H9 (cell line): ENCODE results near the gene SUV39H2. TPM values are rescaled to one million over a fixed set of nuclear protein-coding genes. Genes with fewer than 3 reads are reported as not detected.

ENCODE experiments used
- DNase-seq: peaks from one replicate; pipeline ENCODE4 v3.0.0-alpha.2; 2017
- H2AFZ ChIP-seq: one replicate; pipeline ENCODE4 v1.6.1; 2013; ENCODE audit warnings: mild to moderate bottlenecking, low read length, control low read depth, moderate library complexity
- H2AK5ac ChIP-seq: 2 replicates; pipeline ENCODE4 v1.6.1; 2013; ENCODE audit warnings: low read length, control low read depth, mixed read lengths; ENCODE audit not compliant: insufficient read length
- H2BK120ac ChIP-seq: one replicate; pipeline ENCODE4 v1.6.1; 2013; ENCODE audit warnings: low read depth, mild to moderate bottlenecking, low read length, control low read depth, inconsistent platforms; ENCODE audit not compliant: poor library complexity, severe bottlenecking
- H2BK12ac ChIP-seq: 2 replicates; pipeline ENCODE4 v1.6.1; 2013; ENCODE audit warnings: low read length, control low read depth, mixed read lengths, low read depth; ENCODE audit not compliant: insufficient read length
- H2BK15ac ChIP-seq: 2 replicates; pipeline ENCODE4 v1.6.1; 2013; ENCODE audit warnings: low read depth, low read length, control low read depth
- H2BK20ac ChIP-seq: one replicate; pipeline ENCODE4 v1.6.1; 2013; ENCODE audit warnings: low read depth, mild to moderate bottlenecking, low read length, control low read depth, inconsistent platforms; ENCODE audit not compliant: poor library complexity, severe bottlenecking
- H2BK5ac ChIP-seq: 2 replicates; pipeline ENCODE4 v1.6.1; 2013; ENCODE audit warnings: low read length, control low read depth, mixed read lengths; ENCODE audit not compliant: insufficient read length
- H3K14ac ChIP-seq: 2 replicates; pipeline ENCODE4 v1.6.1; 2013; ENCODE audit warnings: low read length, control low read depth; ENCODE audit not compliant: insufficient read depth
- H3K18ac ChIP-seq: 2 replicates; pipeline ENCODE4 v1.6.1; 2013; ENCODE audit warnings: low read depth, mild to moderate bottlenecking, mixed read lengths, low read length, control low read depth; ENCODE audit not compliant: insufficient read length
- H3K23ac ChIP-seq: 2 replicates; pipeline ENCODE4 v1.6.1; 2013; ENCODE audit warnings: low read length, control low read depth, mixed read lengths, low read depth; ENCODE audit not compliant: insufficient read length
- H3K23me2 ChIP-seq: 2 replicates; pipeline ENCODE4 v1.6.1; 2013; ENCODE audit warnings: low read depth, mild to moderate bottlenecking, mixed read lengths, low read length, control low read depth; ENCODE audit not compliant: insufficient read length, poor library complexity, severe bottlenecking
- H3K27ac ChIP-seq: 2 replicates; pipeline ENCODE4 v1.5.1; 2013; ENCODE audit warnings: low read length, control low read depth, mixed read lengths, low read depth; ENCODE audit not compliant: insufficient read length
- H3K27me3 ChIP-seq: 2 replicates; pipeline ENCODE4 v1.6.1; 2013; ENCODE audit warnings: low read length, control low read depth, inconsistent platforms; ENCODE audit not compliant: insufficient read depth
- H3K4ac ChIP-seq: 2 replicates; pipeline ENCODE4 v1.6.1; 2013; ENCODE audit warnings: low read depth, mild to moderate bottlenecking, control low read depth, inconsistent platforms, low read length, moderate library complexity
- H3K4me1 ChIP-seq: 2 replicates; pipeline ENCODE4 v1.6.1; 2013; ENCODE audit warnings: low read length, control low read depth, inconsistent platforms; ENCODE audit not compliant: insufficient read depth
- H3K4me2 ChIP-seq: 2 replicates; pipeline ENCODE4 v1.6.1; 2013; ENCODE audit warnings: low read length, control low read depth, mixed read lengths; ENCODE audit not compliant: insufficient read length, insufficient read depth
- H3K56ac ChIP-seq: 2 replicates; pipeline ENCODE4 v1.6.1; 2013; ENCODE audit warnings: low read depth, mild to moderate bottlenecking, mixed read lengths, low read length, control low read depth; ENCODE audit not compliant: insufficient read length
- H3K79me1 ChIP-seq: 2 replicates; pipeline ENCODE4 v1.6.1; 2013; ENCODE audit warnings: low read depth, mild to moderate bottlenecking, moderate library complexity, low read length, control low read depth, inconsistent platforms; ENCODE audit not compliant: insufficient read depth, poor library complexity, severe bottlenecking
- H3K79me2 ChIP-seq: 2 replicates; pipeline ENCODE4 v1.6.1; 2013; ENCODE audit warnings: low read length, control low read depth, inconsistent platforms; ENCODE audit not compliant: insufficient read depth
- H3K9ac ChIP-seq: 2 replicates; pipeline ENCODE4 v1.6.1; 2013; ENCODE audit warnings: low read length, control low read depth, mixed read lengths; ENCODE audit not compliant: insufficient read length; ENCODE audit errors: extremely low read depth
- H3K9me3 ChIP-seq: one replicate; pipeline ENCODE4 v1.6.1; 2013; ENCODE audit warnings: low read depth, low read length, inconsistent platforms; ENCODE audit not compliant: control insufficient read depth
- H3T11ph ChIP-seq: one replicate; pipeline ENCODE4 v1.6.1; 2013; ENCODE audit warnings: mild to moderate bottlenecking, low read length, control low read depth, inconsistent platforms
- H4K20me1 ChIP-seq: one replicate; pipeline ENCODE4 v1.6.1; 2013; ENCODE audit not compliant: control insufficient read depth, insufficient read length, insufficient read depth
- H4K5ac ChIP-seq: 2 replicates; pipeline ENCODE4 v1.6.1; 2013; ENCODE audit warnings: low read depth, mild to moderate bottlenecking, mixed read lengths, low read length, control low read depth; ENCODE audit not compliant: insufficient read length
- H4K8ac ChIP-seq: replicated peaks from 2 replicates; pipeline ENCODE4 v1.6.1; 2013; ENCODE audit warnings: low read length, control low read depth, mixed read lengths, low read depth; ENCODE audit not compliant: insufficient read length
- H4K91ac ChIP-seq: 2 replicates; pipeline ENCODE4 v1.6.1; 2013; ENCODE audit warnings: low read depth, mild to moderate bottlenecking, moderate library complexity, mixed read lengths, low read length, control low read depth; ENCODE audit not compliant: insufficient read length
- H3K27ac Mint-ChIP-seq, 3 experiments: 2 replicates in 2 of 3; 3 replicates in 1 of 3; pipeline ENCODE4 v1.8.0; 2020 to 2021; ENCODE audit warnings: mixed read lengths in 3 of 3, mild to moderate bottlenecking in 1 of 3, moderate library complexity in 1 of 3
- H3K27me3 Mint-ChIP-seq: 2 replicates; pipeline ENCODE4 v1.8.0; 2021; ENCODE audit warnings: low read depth, mild to moderate bottlenecking, moderate library complexity, mixed read lengths
- H3K36me3 Mint-ChIP-seq, 3 experiments: 2 replicates in 2 of 3; 3 replicates in 1 of 3; pipeline ENCODE4 v1.8.0; 2020 to 2021; ENCODE audit warnings: low read depth in 3 of 3, mixed read lengths in 3 of 3; ENCODE audit not compliant: insufficient read depth in 1 of 3
- H3K4me1 Mint-ChIP-seq, 2 experiments: 2 replicates each; pipeline ENCODE4 v1.8.0; 2020; ENCODE audit warnings: mixed read lengths in 2 of 2
- H3K4me3 Mint-ChIP-seq, 2 experiments: 2 replicates in 1 of 2; 3 replicates in 1 of 2; pipeline ENCODE4 v1.8.0; 2020 to 2021; ENCODE audit warnings: mild to moderate bottlenecking in 2 of 2, mixed read lengths in 2 of 2, moderate library complexity in 1 of 2
- H3K9me3 Mint-ChIP-seq, 2 experiments: 2 replicates in 1 of 2; 3 replicates in 1 of 2; pipeline ENCODE4 v1.8.0; 2020; ENCODE audit warnings: mild to moderate bottlenecking in 2 of 2, mixed read lengths in 2 of 2, moderate library complexity in 1 of 2
- CTCF ChIP-seq: fragments of 200-600 bp; sonication (generic); conservative IDR thresholded peaks from 3 replicates; pipeline ENCODE4 v1.8.0; 2021; ENCODE audit warnings: antibody characterized with exemption, mild to moderate bottlenecking
- WGBS: extraction: QIAGEN DNeasy Blood & Tissue Kit; methylation state at CpG from one replicate; pipeline ENCODE4 v1.1.7; 2013; ENCODE audit warnings: missing lambda C conversion rate, low lambda C conversion rate, mixed read lengths; ENCODE audit not compliant: insufficient read length; ENCODE audit errors: extremely low coverage; 5-methylcytosine and 5-hydroxymethylcytosine counted together
- total RNA-seq: library from RNA; stranded (reverse); gene quantifications from 2 replicates; pipeline ENCODE4 v1.2.1, GENCODE V29; 2021

SUV39H2 gene
- total RNA-seq, 1 experiment from 2014 or later, result 59.7 TPM

- H4K91ac ChIP-seq, result no peak overlapping the region
- WGBS, result no CpG with 5 or more reads among the region's 2 CpGs
- H3K4me1 ChIP-seq, result no peaks in the 10 kb centered on the region
- H3K9ac ChIP-seq, result no peak overlapping the region
- no peak overlapping the region for H3K56ac ChIP-seq
- H3K4me2 ChIP-seq, result no peak overlapping the region
- H3K23me2 ChIP-seq, result peaks cover under 1% of the 10 kb centered on the region
- no peak overlapping the region for H4K5ac ChIP-seq
- no peak overlapping the region for H3K4me3 Mint-ChIP-seq
- no peak overlapping the region for H2BK5ac ChIP-seq
- no peak overlapping the region for H3K14ac ChIP-seq
- no peak overlapping the region for H3K27ac Mint-ChIP-seq
- H3K9me3 ChIP-seq, result no peaks in the 10 kb centered on the region
- no peak overlapping the region for H3K23ac ChIP-seq
- H3K79me1 ChIP-seq, result no peaks in the 10 kb centered on the region
- H3T11ph ChIP-seq, result no peak overlapping the region
- H3K4me1 Mint-ChIP-seq, result peaks cover 3 to 6% of the 10 kb centered on the region in 2 experiments
- no peak overlapping the region for H3K4ac ChIP-seq
- H3K36me3 Mint-ChIP-seq, result peaks cover 61 to 87% (median 83%) of the 10 kb centered on the region in 3 experiments
- no peak overlapping the region for H3K27ac ChIP-seq
- H3K9me3 Mint-ChIP-seq, result peaks cover 6 to 8% of the 10 kb centered on the region in 2 experiments; a peak in 3 of 5 replicates
- H4K20me1 ChIP-seq, result no peaks in the 10 kb centered on the region
- H3K79me2 ChIP-seq, result no peaks in the 10 kb centered on the region
- no peak overlapping the region for H2BK120ac ChIP-seq
- no peak overlapping the region for H2BK12ac ChIP-seq
- no peak overlapping the region for H2BK20ac ChIP-seq
- DNase-seq, result no peak
- H3K18ac ChIP-seq, result no peak overlapping the region
- TF ChIP-seq CTCF, result no peak
- H4K8ac ChIP-seq, result no peak overlapping the region
- no peaks in the 10 kb centered on the region for H3K27me3 Mint-ChIP-seq
- no peak overlapping the region for H2AFZ ChIP-seq
- no peak overlapping the region for H2AK5ac ChIP-seq
- H2BK15ac ChIP-seq, result no peak overlapping the region
- H3K27me3 ChIP-seq, result no peaks in the 10 kb centered on the region
Measured at GRCh38 chr10:14905890-14906289, 27.2 kb downstream of the SUV39H2 start.
